HEK293 (cell line): ENCODE results near the gene DNASE1L3.

Source experiments
- MEIS1 ChIP-seq: sonication (generic); formaldehyde crosslinking; IDR thresholded peaks from 2 replicates; pipeline ENCODE4 v1.8.1; 2022; ENCODE audit warnings: missing genetic modification reagents, mild to moderate bottlenecking, borderline replicate concordance
- SCRT2 ChIP-seq: fragments of 450-650 bp; formaldehyde crosslinking; IDR thresholded peaks from 2 replicates; pipeline ENCODE4 v1.5.1; 2016; ENCODE audit warnings: missing biosample characterization, missing genetic modification characterization
- ZNF132 ChIP-seq: fragments of 450-650 bp; formaldehyde crosslinking; IDR thresholded peaks from 2 replicates; pipeline ENCODE4 v1.5.1; 2017; ENCODE audit warnings: missing biosample characterization, missing genetic modification characterization, borderline replicate concordance
- ZNF169 ChIP-seq: fragments of 450-650 bp; formaldehyde crosslinking; IDR thresholded peaks from 2 replicates; pipeline ENCODE4 v1.5.1; 2016; ENCODE audit warnings: missing biosample characterization, missing genetic modification characterization
- ZNF223 ChIP-seq: fragments of 450-650 bp; formaldehyde crosslinking; IDR thresholded peaks from 2 replicates; pipeline ENCODE4 v1.5.1; 2016; ENCODE audit warnings: missing biosample characterization, missing genetic modification characterization
- ZNF274 ChIP-seq, 2 experiments: fragments of 200-500 bp in 1 of 2; fragments of 450-650 bp in 1 of 2; sonication (Bioruptor generic) in 1 of 2; formaldehyde crosslinking in 1 of 2; IDR thresholded peaks; 2 replicates each; pipeline versions ENCODE4 v1.5.1 to v1.6.1; 2014 to 2016; ENCODE audit warnings: borderline replicate concordance in 1 of 2, inconsistent platforms in 1 of 2, low read length in 1 of 2, missing biosample characterization in 1 of 2, missing genetic modification characterization in 1 of 2
- ZNF426 ChIP-seq: fragments of 450-650 bp; formaldehyde crosslinking; IDR thresholded peaks from 2 replicates; pipeline ENCODE4 v1.5.1; 2017; ENCODE audit warnings: missing biosample characterization, missing genetic modification characterization, mild to moderate bottlenecking, inconsistent platforms, moderate library complexity
- ZNF621 ChIP-seq: fragments of 450-650 bp; formaldehyde crosslinking; IDR thresholded peaks from 2 replicates; pipeline ENCODE4 v1.5.1; 2017; ENCODE audit warnings: missing biosample characterization, missing genetic modification characterization
- ZNF670 ChIP-seq: fragments of 450-650 bp; formaldehyde crosslinking; IDR thresholded peaks from 2 replicates; pipeline ENCODE4 v1.5.1; 2016; ENCODE audit warnings: missing biosample characterization, missing genetic modification characterization, low read depth
- TF ChIP-seq, protein P1 (sequence below): fragments of 450-650 bp; formaldehyde crosslinking; IDR thresholded peaks from 2 replicates; pipeline ENCODE4 v1.5.1; 2016; ENCODE audit warnings: missing biosample characterization, missing genetic modification characterization, low read depth
- TF ChIP-seq, protein P2 (sequence below): fragments of 450-650 bp; formaldehyde crosslinking; IDR thresholded peaks from 2 replicates; pipeline ENCODE4 v1.5.1; 2016; ENCODE audit warnings: missing biosample characterization, missing genetic modification characterization
- TF ChIP-seq, protein P3 (sequence below): fragments of 450-650 bp; formaldehyde crosslinking; IDR thresholded peaks from 2 replicates; pipeline ENCODE4 v1.5.1; 2016; ENCODE audit warnings: missing biosample characterization, missing genetic modification characterization
- TF ChIP-seq, protein P4 (sequence below): fragments of 450-650 bp; formaldehyde crosslinking; IDR thresholded peaks from 2 replicates; pipeline ENCODE4 v1.5.1; 2016; ENCODE audit warnings: missing biosample characterization, missing genetic modification characterization, low read depth

DNA sequence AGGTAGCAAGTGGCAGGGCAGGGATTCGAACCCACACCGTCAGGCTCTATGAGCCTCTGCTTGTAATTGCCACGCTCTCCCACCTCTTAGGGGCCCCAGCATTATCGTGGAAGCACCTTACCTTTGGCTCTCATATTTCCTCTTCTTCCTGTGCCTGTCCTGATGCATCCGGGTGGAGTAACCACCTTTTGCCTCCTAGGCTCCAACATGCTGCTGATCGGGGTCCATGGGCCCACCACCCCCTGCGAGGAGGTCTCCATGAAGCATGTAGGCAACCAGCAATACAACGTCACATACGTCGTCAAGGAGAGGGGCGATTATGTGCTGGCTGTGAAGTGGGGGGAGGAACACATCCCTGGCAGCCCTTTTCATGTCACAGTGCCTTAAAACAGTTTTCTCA, 40.4 kb downstream of the DNASE1L3 start:
- TF ChIP-seq, protein P1, sequence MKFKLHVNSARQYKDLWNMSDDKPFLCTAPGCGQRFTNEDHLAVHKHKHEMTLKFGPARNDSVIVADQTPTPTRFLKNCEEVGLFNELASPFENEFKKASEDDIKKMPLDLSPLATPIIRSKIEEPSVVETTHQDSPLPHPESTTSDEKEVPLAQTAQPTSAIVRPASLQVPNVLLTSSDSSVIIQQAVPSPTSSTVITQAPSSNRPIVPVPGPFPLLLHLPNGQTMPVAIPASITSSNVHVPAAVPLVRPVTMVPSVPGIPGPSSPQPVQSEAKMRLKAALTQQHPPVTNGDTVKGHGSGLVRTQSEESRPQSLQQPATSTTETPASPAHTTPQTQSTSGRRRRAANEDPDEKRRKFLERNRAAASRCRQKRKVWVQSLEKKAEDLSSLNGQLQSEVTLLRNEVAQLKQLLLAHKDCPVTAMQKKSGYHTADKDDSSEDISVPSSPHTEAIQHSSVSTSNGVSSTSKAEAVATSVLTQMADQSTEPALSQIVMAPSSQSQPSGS (tag by site-specific recombination) = no peak
- TF ChIP-seq ZNF274 (IDR thresholded peaks at IDR 0.05; ENCODE audit: low read length) (no peak), ZNF274 (tag by site-specific recombination; IDR thresholded peaks at IDR 0.05; ENCODE audit: borderline replicate concordance) (no peak), ZNF169 (tag by site-specific recombination) (no peak), SCRT2 (no peak), ZNF621 (tag by site-specific recombination) (no peak), MEIS1 (no peak), ZNF223 (tag by site-specific recombination) (no peak), ZNF132 (tag by site-specific recombination) (no peak), ZNF670 (tag by site-specific recombination) (no peak), ZNF426 (tag by site-specific recombination) (no peak)
- TF ChIP-seq, protein P2, sequence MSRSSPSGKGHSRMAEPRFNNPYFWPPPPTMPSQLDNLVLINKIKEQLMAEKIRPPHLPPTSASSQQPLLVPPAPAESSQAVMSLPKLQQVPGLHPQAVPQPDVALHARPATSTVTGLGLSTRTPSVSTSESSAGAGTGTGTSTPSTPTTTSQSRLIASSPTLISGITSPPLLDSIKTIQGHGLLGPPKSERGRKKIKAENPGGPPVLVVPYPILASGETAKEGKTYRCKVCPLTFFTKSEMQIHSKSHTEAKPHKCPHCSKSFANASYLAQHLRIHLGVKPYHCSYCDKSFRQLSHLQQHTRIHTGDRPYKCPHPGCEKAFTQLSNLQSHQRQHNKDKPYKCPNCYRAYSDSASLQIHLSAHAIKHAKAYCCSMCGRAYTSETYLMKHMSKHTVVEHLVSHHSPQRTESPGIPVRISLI (tag by site-specific recombination) = no peak
- TF ChIP-seq, protein P3, sequence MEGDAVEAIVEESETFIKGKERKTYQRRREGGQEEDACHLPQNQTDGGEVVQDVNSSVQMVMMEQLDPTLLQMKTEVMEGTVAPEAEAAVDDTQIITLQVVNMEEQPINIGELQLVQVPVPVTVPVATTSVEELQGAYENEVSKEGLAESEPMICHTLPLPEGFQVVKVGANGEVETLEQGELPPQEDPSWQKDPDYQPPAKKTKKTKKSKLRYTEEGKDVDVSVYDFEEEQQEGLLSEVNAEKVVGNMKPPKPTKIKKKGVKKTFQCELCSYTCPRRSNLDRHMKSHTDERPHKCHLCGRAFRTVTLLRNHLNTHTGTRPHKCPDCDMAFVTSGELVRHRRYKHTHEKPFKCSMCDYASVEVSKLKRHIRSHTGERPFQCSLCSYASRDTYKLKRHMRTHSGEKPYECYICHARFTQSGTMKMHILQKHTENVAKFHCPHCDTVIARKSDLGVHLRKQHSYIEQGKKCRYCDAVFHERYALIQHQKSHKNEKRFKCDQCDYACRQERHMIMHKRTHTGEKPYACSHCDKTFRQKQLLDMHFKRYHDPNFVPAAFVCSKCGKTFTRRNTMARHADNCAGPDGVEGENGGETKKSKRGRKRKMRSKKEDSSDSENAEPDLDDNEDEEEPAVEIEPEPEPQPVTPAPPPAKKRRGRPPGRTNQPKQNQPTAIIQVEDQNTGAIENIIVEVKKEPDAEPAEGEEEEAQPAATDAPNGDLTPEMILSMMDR (tag by site-specific recombination) = no peak
- TF ChIP-seq, protein P4, sequence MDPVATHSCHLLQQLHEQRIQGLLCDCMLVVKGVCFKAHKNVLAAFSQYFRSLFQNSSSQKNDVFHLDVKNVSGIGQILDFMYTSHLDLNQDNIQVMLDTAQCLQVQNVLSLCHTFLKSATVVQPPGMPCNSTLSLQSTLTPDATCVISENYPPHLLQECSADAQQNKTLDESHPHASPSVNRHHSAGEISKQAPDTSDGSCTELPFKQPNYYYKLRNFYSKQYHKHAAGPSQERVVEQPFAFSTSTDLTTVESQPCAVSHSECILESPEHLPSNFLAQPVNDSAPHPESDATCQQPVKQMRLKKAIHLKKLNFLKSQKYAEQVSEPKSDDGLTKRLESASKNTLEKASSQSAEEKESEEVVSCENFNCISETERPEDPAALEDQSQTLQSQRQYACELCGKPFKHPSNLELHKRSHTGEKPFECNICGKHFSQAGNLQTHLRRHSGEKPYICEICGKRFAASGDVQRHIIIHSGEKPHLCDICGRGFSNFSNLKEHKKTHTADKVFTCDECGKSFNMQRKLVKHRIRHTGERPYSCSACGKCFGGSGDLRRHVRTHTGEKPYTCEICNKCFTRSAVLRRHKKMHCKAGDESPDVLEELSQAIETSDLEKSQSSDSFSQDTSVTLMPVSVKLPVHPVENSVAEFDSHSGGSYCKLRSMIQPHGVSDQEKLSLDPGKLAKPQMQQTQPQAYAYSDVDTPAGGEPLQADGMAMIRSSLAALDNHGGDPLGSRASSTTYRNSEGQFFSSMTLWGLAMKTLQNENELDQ (tag by site-specific recombination) = no peak
